WTC11 (cell line): ENCODE data around the gene FER. TPM values are rescaled to one million over a fixed set of nuclear protein-coding genes. Genes with fewer than 3 reads are reported as not detected.

Experiments
- ATAC-seq: fragments of 200-7000 bp; cut with Tn5 transposase; 2 replicates; pipeline ENCODE4 v1.10.0; 2021; ENCODE audit warnings: mild to moderate bottlenecking, moderate library complexity
- CTCF ChIA-PET: fragments of 300-600 bp; sonication (Branson Sonifier 250); formaldehyde crosslinking; loops from one replicate; lab custom pipeline; 2021; ENCODE audit warnings: antibody characterized with exemption; lab: Charles Lee
- POLR2A ChIA-PET: fragments of 350-600 bp; sonication (Branson Sonifier 250); formaldehyde crosslinking; loops from one replicate; lab custom pipeline; 2021; ENCODE audit warnings: antibody characterized with exemption; lab: Charles Lee
- DNase-seq: peaks from one replicate; pipeline ENCODE4 v3.0.0; 2021; ENCODE audit warnings: low spot score
- H3K27ac Mint-ChIP-seq: 2 replicates; pipeline ENCODE4 v1.8.0; 2021; ENCODE audit warnings: mixed read lengths
- H3K27me3 Mint-ChIP-seq: 2 replicates; pipeline ENCODE4 v1.8.0; 2021; ENCODE audit warnings: low read depth, mild to moderate bottlenecking, moderate library complexity, mixed read lengths
- H3K36me3 Mint-ChIP-seq: 2 replicates; pipeline ENCODE4 v1.8.0; 2021; ENCODE audit warnings: mixed read lengths
- H3K4me1 Mint-ChIP-seq: 2 replicates; pipeline ENCODE4 v1.8.0; 2022; ENCODE audit warnings: mixed read lengths
- H3K4me3 Mint-ChIP-seq: 2 replicates; pipeline ENCODE4 v1.8.0; 2021; ENCODE audit warnings: mild to moderate bottlenecking, moderate library complexity, mixed read lengths
- H3K9me3 Mint-ChIP-seq: 2 replicates; pipeline ENCODE4 v1.8.0; 2021; ENCODE audit warnings: mixed read lengths
- CDX4 ChIP-seq: fragments of 250-450 bp; sonication (Bioruptor Pico); IDR thresholded peaks from 2 replicates; pipeline ENCODE4 v1.9.0; 2021; ENCODE audit warnings: moderate library complexity, mild to moderate bottlenecking, inconsistent platforms, borderline replicate concordance
- CREB1 ChIP-seq: sonication (generic); formaldehyde crosslinking; IDR thresholded peaks from 2 replicates; pipeline ENCODE4 v1.8.0; 2023; ENCODE audit warnings: mild to moderate bottlenecking, missing genetic modification reagents
- ELF4 ChIP-seq: sonication (generic); formaldehyde crosslinking; IDR thresholded peaks from 2 replicates; pipeline ENCODE4 v1.8.1; 2022; ENCODE audit warnings: low read depth, mild to moderate bottlenecking, moderate library complexity, missing genetic modification reagents
- EMX1 ChIP-seq: fragments of 250-450 bp; sonication (Bioruptor Pico); IDR thresholded peaks from 2 replicates; pipeline ENCODE4 v1.8.0; 2021; ENCODE audit warnings: mild to moderate bottlenecking
- MLX ChIP-seq: sonication (generic); formaldehyde crosslinking; IDR thresholded peaks from 2 replicates; pipeline ENCODE4 v1.8.1; 2023; ENCODE audit warnings: mild to moderate bottlenecking, missing genetic modification reagents, moderate library complexity
- MYBL2 ChIP-seq: sonication (generic); formaldehyde crosslinking; IDR thresholded peaks from 2 replicates; pipeline ENCODE4 v1.8.1; 2023; ENCODE audit warnings: mild to moderate bottlenecking, moderate library complexity, missing genetic modification reagents
- NFYB ChIP-seq: sonication (generic); formaldehyde crosslinking; conservative IDR thresholded peaks from 2 replicates; pipeline ENCODE4 v1.8.0; 2022; ENCODE audit warnings: low read depth, missing genetic modification reagents
- NR1H2 ChIP-seq: sonication (generic); formaldehyde crosslinking; IDR thresholded peaks from 2 replicates; pipeline ENCODE4 v1.9.0; 2021; ENCODE audit warnings: mild to moderate bottlenecking, moderate library complexity, missing genetic modification reagents
- NR2C2 ChIP-seq: sonication (generic); formaldehyde crosslinking; IDR thresholded peaks from 2 replicates; pipeline ENCODE4 v1.8.0; 2022; ENCODE audit warnings: mild to moderate bottlenecking, missing genetic modification reagents
- OVOL2 ChIP-seq: fragments of 250-450 bp; sonication (Bioruptor Pico); IDR thresholded peaks from 2 replicates; pipeline ENCODE4 v1.9.0; 2021; ENCODE audit warnings: mild to moderate bottlenecking, borderline replicate concordance
- PRDM15 ChIP-seq: sonication (generic); formaldehyde crosslinking; IDR thresholded peaks from 2 replicates; pipeline ENCODE4 v1.8.0; 2022; ENCODE audit warnings: missing genetic modification reagents
- TEAD1 ChIP-seq: sonication (generic); formaldehyde crosslinking; IDR thresholded peaks from 2 replicates; pipeline ENCODE4 v1.8.0; 2022; ENCODE audit warnings: mild to moderate bottlenecking, missing genetic modification reagents
- ZBTB21 ChIP-seq: sonication (generic); formaldehyde crosslinking; IDR thresholded peaks from 2 replicates; pipeline ENCODE4 v1.8.1; 2023; ENCODE audit warnings: mild to moderate bottlenecking, missing genetic modification reagents, borderline replicate concordance
- ZMAT4 ChIP-seq: fragments of 250-450 bp; sonication (Bioruptor Pico); IDR thresholded peaks from 2 replicates; pipeline ENCODE4 v1.9.0; 2021; ENCODE audit warnings: mild to moderate bottlenecking
- ZNF425 ChIP-seq: fragments of 250-450 bp; sonication (Bioruptor Pico); conservative IDR thresholded peaks from 2 replicates; pipeline ENCODE4 v1.9.0; 2021; ENCODE audit warnings: mild to moderate bottlenecking
- ZSCAN18 ChIP-seq: fragments of 250-450 bp; sonication (Bioruptor Pico); IDR thresholded peaks from 2 replicates; pipeline ENCODE4 v2.1.2; 2022; ENCODE audit warnings: mild to moderate bottlenecking, moderate library complexity
- total RNA-seq: library from RNA; stranded (reverse); gene quantifications from 3 replicates; pipeline ENCODE4 v1.2.3, GENCODE V29; 2021

FER gene
- total RNA-seq, 1 experiment from 2014 or later: 13.8 TPM

GRCh38 chr5:108797396-108797795 lies 49.7 kb downstream of the FER start:
- DNase-seq (no peak), ATAC-seq (no peak; the same call in 1 of the 2 replicates)
- no peaks in the 10 kb centered on the region for H3K27me3 Mint-ChIP-seq
- CTCF ChIA-PET: no interaction called here
- H3K4me3 Mint-ChIP-seq: no peak overlapping the region
- peaks cover 22% of the 10 kb centered on the region for H3K9me3 Mint-ChIP-seq
- TF ChIP-seq ZMAT4 (CRISPR knock-in tag): no peak
- peak; percentile 48; the same call in 1 of the 2 replicates for TF ChIP-seq PRDM15 (CRISPR knock-in tag)
- H3K27ac Mint-ChIP-seq: peak overlapping the region; percentile 17; the same call in 1 of the 2 replicates
- POLR2A ChIA-PET: no interaction called here
- H3K4me1 Mint-ChIP-seq: peaks cover 12% of the 10 kb centered on the region
- H3K36me3 Mint-ChIP-seq: peaks cover 22% of the 10 kb centered on the region

- H3K4me1 Mint-ChIP-seq: peaks cover 12% of the 10 kb centered on the region
- TF ChIP-seq NR2C2: no peak
- TF ChIP-seq ELF4: no peak
- no peak for TF ChIP-seq TEAD1 (CRISPR knock-in tag)
- no peak for TF ChIP-seq ZSCAN18 (CRISPR knock-in tag)
- TF ChIP-seq CDX4 (CRISPR knock-in tag): no peak
- TF ChIP-seq NR1H2: no peak
- TF ChIP-seq CREB1 (CRISPR knock-in tag): no peak
- no peak for TF ChIP-seq NFYB (CRISPR knock-in tag)
- TF ChIP-seq MYBL2: no peak
- TF ChIP-seq ZNF425 (CRISPR knock-in tag): no peak
- no peak for TF ChIP-seq EMX1 (CRISPR knock-in tag)
- no peak for TF ChIP-seq ZBTB21
- TF ChIP-seq OVOL2 (CRISPR knock-in tag): no peak
- TF ChIP-seq MLX: no peak
- no peak for TF ChIP-seq PRDM15 (CRISPR knock-in tag)
- H3K27ac Mint-ChIP-seq: no peak overlapping the region
- H3K27me3 Mint-ChIP-seq: no peaks in the 10 kb centered on the region
- no peak for DNase-seq
- ATAC-seq: no peak
- peaks cover 26% of the 10 kb centered on the region for H3K9me3 Mint-ChIP-seq
- H3K36me3 Mint-ChIP-seq: peaks cover 26% of the 10 kb centered on the region
- H3K4me3 Mint-ChIP-seq: no peak overlapping the region
- POLR2A ChIA-PET: no interaction called here
- CTCF ChIA-PET: no interaction called here
Observed at GRCh38 chr5:108797986-108798385, 50.3 kb downstream of the FER start.
